GM20431 (cell line): ENCODE results near the gene TRIM15.
"Not testable (repeated sequence)": the region's sequence is repeated elsewhere in the genome, so short reads cannot be mapped to it uniquely, and the experiment has no call there.

Source experiments
- in situ Hi-C: fragments of 300-500 bp; cut with MseI, MboI; formaldehyde crosslinking; loops from one replicate; pipeline ENCODE4 v1.15.0; 2020; ENCODE audit warnings: low sequenced_read_pairs; ENCODE audit not compliant: unreplicated experiment

The TRIM15 gene

DNA sequence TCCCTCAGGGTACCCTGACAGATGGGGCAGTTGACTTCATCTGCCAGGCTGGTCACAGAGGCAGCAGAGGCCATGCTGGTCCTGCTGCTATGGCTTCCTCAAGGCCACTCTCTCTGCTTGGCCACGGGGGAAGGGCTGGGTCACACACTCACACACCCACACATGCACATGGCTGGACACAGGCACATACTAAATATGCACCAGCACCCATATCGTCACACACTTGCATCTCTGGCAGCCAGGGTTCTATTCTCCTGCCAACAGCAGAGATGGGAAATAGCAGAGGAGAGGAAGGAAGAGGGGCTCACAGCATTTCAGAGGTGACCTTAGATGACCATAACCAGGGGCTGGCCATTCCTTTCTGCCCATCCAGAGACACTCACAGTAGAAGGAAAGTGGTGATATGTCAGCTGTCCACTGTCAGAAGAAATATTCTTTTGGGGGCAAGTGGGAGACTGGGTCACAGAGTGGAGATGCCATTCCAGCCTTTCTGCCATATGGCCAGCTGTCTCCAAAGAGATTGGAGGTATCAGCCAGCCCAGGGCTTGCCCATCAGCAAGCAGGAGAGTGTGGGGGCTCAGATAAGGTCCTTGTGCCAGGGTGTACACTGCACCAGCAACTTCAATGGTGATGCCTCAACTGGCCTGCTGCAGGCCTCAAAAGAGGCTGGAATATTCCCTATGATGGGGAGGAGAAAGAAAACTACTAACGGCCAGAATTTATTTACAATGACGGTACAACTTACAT, 2.4 kb upstream of the TRIM15 start, which contains the start of gene TRIM10:
Gene TRIM10, minus strand, starts transcription at position 427 of the 747 bp plus-strand sequence. Its CDS starts 353 bp downstream, at position 74.
- in situ Hi-C loops, result no loop called here

DNA sequence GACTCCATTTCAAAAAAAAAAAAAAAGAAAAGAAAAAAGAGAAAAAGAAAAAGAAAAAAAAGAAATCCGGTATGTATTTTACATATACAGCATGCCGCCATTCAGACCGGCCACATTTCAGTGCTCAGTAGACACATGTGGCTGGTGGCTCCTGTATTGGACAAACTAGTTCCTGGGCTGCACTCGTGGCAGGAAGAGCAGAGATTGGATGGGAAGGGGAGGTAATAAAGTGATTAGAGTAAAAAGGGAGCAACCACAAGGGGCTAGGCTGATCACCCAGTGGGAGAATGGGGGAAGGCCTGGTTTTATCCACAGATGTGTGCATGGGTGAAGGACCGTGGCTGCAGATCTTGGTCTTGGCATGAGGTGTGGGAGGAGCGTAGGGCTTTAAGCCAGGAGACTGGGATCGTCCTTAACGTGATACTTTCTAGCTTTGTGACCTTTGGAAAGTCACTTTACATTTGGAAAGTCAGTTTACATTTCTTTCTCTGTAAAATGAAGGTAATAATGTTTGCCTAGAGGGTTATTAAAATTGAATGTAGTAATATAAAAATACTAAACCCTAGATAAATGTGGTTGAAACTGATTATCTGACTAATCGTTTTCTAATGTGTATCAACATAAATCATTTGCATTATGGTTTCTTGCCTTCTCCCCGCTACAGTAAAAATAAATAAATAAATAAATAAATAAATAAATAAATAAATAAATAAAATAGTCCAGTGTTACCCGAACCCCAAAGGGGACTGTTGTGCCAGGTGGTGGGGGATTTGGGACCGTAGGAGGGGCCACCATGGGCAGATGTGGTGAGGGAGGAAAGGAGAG, 869 bp upstream of the TRIM15 start:
- in situ Hi-C loops, result no loop called here

DNA sequence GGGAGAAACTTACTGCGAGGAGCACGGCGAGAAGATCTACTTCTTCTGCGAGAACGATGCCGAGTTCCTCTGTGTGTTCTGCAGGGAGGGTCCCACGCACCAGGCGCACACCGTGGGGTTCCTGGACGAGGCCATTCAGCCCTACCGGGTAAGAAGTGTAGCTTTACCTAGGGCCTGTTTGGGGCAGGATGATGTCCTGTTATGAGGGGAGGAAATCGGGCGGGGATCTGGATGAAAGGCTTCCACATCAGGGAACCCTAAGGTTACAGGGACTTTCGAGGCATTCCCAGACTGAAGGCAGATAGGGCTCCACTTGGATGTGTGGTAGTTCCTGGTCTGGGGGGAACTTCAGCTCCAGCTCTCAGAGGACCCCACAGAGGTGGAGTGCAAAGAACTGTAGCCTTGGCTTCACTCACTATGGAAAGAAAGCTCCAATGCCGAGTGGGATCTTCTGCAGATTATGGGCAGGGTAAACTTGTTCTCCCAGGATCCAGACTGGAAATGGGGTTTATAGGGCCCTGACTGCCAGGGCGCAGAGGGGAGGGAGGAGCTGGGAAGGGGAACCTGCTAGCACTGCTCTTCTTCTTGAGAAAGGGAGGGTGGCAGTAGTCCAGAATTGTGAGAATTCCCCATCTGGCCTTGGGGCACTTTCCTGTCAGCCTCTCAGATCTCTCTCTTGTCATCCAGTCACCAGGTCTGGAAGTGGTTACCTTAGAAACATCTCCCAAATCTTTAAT, 740 bp downstream of the TRIM15 start:
- in situ Hi-C loops, result no loop called here

DNA sequence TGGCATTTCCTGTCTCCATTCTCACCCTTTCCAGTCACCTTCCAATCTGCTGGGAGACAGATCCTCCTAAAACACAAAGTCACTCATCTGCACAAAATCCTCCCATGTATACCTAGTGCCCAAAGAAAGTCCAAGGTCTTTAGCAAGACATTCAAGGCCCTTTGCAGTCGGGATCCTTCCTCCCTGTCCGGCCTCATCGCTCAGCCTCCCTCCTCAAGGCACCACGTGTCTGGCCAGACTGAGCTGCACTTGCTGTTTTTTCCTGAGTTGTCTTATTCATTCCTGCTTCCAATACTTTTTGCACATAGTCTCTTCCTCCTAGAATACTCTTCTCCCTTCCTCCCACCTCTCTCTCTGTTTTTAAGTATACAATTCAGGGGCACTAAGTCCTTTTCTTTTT, 1.4 kb downstream of the TRIM15 start:
- in situ Hi-C loops, result no loop called here

DNA sequence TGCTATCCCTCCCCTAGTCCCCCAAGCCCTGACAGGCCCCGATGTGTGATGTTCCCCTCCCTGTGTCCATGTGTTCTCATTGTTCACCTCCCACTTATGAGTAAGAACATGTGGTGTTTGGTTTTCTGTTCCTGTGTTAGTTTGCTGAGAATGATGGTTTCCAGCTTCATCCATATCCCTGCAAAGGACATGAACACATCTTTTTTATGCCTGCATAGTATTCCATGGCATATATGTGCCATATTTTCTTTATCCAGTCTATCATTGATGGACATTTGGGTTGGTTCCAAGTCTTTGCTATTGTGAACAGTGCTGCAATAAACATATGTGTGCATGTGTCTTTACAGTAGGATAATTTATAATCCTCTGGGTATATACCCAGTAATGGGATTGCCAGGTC, 1.9 kb downstream of the TRIM15 start:
- in situ Hi-C loops, result not testable (repeated sequence)

DNA sequence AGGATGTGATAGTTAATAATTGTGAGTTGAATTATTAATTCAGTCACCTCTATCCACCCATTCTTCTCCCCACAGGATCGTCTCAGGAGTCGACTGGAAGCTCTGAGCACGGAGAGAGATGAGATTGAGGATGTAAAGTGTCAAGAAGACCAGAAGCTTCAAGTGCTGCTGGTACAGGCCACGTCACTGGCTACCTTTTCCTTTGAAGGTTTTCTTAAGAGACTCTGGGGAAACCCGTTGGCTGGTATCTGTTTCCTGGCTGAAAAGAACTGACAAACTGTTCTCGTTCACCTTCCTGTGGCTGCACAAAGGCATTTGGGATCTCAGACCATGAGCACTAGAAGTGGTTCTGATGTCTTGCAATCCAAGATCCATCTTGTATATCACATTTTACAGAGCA, 3.8 kb downstream of the TRIM15 start:
- in situ Hi-C loops, result no loop called here

DNA sequence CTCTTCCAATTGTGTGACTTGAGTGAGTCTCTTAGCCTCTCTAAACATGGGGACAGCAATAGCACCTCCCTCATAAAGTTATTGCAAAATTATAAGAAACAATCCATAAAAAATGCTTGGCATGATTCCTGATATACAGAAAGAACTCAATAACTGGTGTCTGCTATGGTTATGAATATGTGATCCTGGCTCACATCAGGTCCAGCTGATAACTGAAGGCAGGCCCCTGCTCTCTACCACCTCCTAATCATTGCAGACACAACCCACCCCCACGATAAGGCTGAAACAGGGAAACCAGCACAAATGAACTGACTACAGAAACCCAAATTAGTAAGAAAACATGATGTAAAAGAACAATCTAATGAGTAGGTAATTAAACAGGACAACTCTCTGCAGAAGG, 5.4 kb downstream of the TRIM15 start:
- in situ Hi-C loops, result no loop called here

DNA sequence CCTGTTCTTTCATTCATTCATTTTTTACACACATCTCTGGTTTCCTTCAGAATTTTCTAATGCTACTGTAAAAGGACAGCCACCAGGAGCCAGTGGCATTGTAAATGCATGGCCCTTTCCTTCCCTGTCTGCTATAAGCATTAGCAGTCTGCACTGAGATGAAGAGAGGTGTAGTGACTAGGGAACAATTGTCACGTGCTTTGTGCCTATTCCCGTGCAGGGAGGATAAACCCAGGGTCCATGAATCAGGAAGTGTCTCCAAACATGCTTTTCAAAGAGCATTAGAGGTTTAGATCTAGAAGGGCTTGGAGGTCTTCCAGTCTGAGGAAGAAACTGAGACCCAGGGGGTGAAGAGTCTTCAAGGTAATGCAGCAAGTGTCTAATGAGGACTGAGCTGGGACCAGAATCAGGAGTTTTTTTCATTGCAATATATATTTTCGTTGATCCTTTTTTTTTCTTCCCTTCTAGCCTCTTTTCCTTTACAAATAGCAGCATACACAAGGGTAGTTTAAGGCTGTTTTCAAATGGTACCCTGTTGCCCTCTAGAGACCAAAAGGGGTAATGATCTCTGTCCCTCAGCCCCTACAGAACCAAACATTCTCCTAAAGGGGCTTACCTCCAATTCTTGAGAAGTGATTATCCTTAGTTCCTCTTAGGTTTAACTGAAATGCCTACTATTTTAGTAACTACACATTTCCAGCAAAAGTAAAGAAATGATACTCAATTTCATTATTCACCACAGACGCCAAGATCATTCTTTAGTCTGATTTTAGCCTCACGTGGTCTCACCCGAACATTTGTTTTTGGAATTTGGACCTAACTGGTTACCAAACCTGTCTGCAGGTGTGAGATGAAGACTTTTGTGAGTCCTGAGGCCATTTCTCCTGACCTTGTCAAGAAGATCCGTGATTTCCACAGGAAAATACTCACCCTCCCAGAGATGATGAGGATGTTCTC, 6.6 kb downstream of the TRIM15 start:
- in situ Hi-C loops, result no loop called here

DNA sequence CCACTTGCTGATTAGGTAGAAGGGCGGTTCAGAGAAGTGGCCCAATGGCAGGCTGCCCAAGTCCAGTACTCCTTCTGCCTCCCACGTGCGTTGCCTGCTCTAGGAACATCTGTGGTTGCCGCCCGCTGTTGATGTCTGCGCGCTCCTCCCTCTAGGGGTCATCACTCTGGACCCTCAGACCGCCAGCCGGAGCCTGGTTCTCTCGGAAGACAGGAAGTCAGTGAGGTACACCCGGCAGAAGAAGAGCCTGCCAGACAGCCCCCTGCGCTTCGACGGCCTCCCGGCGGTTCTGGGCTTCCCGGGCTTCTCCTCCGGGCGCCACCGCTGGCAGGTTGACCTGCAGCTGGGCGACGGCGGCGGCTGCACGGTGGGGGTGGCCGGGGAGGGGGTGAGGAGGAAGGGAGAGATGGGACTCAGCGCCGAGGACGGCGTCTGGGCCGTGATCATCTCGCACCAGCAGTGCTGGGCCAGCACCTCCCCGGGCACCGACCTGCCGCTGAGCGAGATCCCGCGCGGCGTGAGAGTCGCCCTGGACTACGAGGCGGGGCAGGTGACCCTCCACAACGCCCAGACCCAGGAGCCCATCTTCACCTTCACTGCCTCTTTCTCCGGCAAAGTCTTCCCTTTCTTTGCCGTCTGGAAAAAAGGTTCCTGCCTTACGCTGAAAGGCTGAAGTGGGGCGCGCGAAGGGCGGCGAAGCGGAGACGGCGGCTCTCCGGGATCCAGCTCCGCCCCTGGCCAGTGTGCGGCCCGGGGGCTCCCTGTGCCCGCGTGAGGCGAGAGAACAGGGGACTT, 8.5 kb downstream of the TRIM15 start:
- in situ Hi-C loops, result no loop called here

DNA sequence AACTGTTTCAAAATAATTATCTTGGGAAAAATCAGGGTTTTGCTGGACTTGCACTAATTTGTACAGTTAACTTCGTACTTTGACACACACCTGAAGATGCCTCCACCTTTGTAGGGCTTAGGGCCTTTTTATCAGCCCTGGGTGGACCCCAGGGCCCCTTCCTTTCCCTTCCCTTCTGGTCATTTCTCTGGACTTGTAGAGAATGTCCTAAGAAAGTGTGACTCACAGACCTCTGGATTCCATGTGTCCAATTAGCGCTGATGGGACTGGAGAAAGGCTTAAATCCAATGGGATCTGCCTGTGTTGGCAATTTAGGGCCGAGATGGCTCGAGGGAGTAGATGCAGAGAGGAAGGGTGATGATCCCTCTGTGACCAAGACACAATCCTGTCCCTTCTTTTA, 9.3 kb downstream of the TRIM15 start:
- in situ Hi-C loops, result no loop called here

DNA sequence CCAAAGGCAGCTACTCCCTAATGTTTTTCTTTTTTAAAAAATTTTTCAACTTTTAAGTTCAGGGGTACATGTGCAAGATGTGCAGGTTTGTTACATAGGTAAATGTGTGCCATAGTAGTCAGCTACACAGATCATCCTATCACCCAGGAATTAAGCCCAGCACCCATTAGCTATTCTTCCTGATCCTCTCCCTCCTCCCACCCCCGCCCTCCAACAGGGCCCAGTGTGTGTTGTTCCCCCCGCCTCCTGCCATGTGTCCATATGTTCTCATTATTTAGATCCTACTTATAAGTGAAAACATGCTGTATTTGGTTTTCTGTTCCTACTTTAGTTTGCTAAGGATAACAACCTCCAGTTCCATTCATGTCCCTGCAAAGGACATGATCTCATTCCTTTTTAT, 12.4 kb downstream of the TRIM15 start:
- in situ Hi-C loops, result no loop called here

DNA sequence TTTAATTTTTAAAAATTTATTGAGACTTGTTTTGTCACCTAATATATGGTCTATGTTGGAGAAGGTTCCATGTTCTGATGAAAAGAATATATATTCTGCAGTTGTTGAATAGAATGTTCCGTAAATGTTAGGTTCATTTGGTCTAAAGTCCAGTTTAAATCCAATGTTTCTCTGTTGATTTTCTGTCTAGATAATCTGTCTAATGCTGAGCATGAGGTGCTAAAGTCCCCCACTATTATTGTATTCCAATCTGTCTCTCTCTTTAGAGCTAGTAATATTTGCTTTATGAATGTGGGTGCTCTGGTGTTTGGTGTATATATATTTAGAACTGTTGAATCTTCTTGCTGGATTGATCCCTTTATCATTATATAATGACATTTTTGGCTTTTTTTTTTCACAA, 15.5 kb downstream of the TRIM15 start:
- in situ Hi-C loops, result no loop called here

DNA sequence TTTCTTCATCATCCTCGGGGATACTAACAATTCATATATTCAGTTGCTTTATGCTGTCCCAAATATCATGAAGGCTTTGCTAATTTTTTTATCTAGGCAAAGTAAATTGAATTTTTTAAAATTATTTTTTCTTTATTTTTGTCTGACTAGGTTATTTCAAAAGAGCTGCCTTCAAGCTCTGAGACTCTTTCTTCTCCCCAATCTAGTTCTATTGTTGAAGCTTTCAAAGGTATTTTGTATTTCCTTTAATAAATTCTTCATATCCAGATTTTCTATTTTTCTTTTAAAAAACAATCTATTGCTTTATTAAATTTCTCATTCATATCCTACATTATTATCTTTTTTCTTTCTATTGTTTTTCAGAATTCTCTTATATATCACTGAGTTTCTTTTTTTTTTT, 16.8 kb downstream of the TRIM15 start:
- in situ Hi-C loops, result no loop called here

DNA sequence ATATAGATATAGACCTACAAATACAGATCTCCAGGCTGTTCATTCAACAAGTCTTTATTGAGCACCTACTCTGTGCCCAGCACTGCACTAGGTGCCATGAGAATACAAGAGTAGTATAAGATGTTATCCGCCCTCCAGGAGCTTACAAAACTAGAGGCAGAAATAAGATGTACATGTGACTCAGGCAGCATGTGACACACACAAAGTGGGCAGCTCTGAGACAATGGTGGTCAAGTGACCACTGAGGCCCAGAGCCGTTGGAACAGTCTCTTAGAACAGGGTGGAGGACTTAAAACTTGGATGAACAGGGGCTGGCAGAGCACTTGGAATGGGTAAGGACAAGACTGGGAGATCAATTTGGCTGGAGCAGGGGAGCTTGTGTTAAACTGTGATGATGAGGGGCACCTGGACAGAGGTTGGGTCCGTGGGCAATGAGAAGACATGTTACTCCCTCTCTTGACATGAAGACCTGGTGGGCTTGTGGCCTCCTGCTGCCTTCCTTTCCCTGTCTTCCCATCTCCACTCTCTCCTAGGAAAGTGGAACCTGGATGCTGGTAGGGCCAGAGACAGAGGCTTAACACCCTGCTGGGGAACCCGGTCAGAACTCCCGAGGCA, 21.2 kb downstream of the TRIM15 start:
- in situ Hi-C loops, result no loop called here

DNA sequence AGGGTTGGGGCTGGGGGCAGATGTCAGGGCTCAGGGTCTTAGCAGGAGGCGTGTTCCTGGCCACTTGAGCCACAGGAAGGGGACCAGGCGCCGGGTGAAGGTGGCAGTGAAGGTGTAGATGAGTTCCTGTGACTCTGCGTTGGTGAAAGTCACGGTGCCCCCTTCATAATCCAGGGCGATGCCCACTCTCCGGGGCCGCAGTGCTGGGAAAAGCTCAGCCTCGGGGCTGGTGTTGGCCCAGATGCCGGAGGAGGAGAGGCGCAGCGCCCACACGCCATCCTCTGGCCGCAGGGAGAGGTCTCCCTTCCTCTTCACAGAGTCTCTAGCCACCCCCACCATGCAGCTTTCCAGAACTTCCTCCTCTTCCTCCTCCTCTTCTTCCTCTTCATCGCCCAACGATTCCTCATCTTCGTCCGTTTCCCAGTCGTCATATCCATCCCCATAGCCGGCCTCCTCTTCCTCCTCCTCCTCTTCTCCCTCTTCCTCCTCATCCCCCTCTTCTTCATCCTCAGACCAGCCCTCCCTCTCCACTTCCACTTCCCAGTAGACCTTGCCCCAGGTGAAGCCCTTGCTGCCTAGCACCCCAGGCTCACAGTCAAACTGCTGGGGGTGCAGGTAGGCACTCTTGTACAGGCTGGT, 22.6 kb downstream of the TRIM15 start:
- in situ Hi-C loops, result no loop called here

DNA sequence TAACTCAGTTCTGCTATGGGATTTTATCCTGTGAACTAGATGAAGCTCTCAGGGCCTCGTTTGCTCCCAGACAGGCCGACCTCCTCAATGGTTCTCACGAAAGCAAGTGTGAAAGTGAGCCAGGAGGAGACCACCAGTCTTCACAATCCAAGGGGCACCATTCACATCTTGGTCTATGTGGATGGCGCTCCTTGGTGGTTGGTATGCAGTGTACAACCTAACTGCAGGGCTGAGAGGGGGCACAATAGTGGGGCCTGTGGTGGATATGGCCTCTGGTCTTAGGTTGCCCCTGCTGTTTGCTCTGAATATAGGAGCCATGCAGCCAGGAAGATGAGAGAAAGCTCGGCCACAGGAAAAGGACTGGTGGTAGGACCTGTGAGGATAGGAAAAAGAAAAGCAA, 25.2 kb downstream of the TRIM15 start:
- in situ Hi-C loops, result no loop called here

DNA sequence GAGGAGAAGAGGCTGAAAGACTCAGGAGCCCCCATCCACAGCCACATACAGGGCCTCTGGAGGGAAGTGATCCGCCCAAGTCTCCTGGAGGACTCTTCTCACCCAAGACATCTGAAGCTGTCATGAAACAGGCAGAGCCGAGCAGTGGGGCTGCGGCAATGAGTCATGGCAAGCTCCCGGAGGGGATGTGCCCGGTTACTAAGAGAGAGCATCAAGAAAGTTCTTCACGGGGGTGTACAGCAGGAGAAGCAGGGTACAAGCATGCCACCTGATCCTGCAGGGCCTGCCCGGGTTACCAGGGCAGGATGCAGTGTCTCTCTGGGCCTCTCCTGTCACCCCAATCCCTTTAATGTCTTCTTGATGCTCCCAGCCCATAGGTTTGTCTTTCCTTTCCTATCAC, 28.7 kb downstream of the TRIM15 start:
- in situ Hi-C loops, result no loop called here
